ENCODE results near the gene IPPK.

IPPK gene

GRCh38 chr9:92704528-92704927 lies 34.6 kb upstream of the IPPK start:
- no peak overlapping the region for H3K4me3 ChIP-seq (ENCODE audit: control insufficient read depth, low read depth, low read length)
- no peak for TF ChIP-seq CTCF (IDR thresholded peaks at IDR 0.05; ENCODE audit: control insufficient read depth, insufficient read depth, low read depth, low read length, missing control alignments)
- DNase-seq (ENCODE audit: low read depth) = no peak

GRCh38 chr9:92696619-92697018 lies 26.7 kb upstream of the IPPK start:
- no peak for TF ChIP-seq CTCF (IDR thresholded peaks at IDR 0.05; ENCODE audit: control insufficient read depth, insufficient read depth, low read depth, low read length, missing control alignments)
- no peak overlapping the region for H3K4me3 ChIP-seq (ENCODE audit: control insufficient read depth, low read depth, low read length)
- DNase-seq (ENCODE audit: low read depth) = no peak

GRCh38 chr9:92686954-92687353 lies 17.0 kb upstream of the IPPK start:
- peak; percentile 20 for TF ChIP-seq CTCF (IDR thresholded peaks at IDR 0.05; ENCODE audit: control insufficient read depth, insufficient read depth, low read depth, low read length, missing control alignments)
- no peak overlapping the region for H3K4me3 ChIP-seq (ENCODE audit: control insufficient read depth, low read depth, low read length)
- no peak for DNase-seq (ENCODE audit: low read depth)

- DNase-seq (ENCODE audit: low read depth) = no peak
- H3K4me3 ChIP-seq (ENCODE audit: control insufficient read depth, low read depth, low read length) = no peak overlapping the region
- no peak for TF ChIP-seq CTCF (IDR thresholded peaks at IDR 0.05; ENCODE audit: control insufficient read depth, insufficient read depth, low read depth, low read length, missing control alignments)
These were observed 15.1 kb upstream of the IPPK start for GRCh38 chr9:92685022-92685421.

GRCh38 chr9:92682269-92682668 lies 12.3 kb upstream of the IPPK start:
- DNase-seq (ENCODE audit: low read depth) = no peak
- no peak overlapping the region for H3K4me3 ChIP-seq (ENCODE audit: control insufficient read depth, low read depth, low read length)
- TF ChIP-seq CTCF (IDR thresholded peaks at IDR 0.05; ENCODE audit: control insufficient read depth, insufficient read depth, low read depth, low read length, missing control alignments) = no peak

- H3K4me3 ChIP-seq (ENCODE audit: control insufficient read depth, low read depth, low read length) = no peak overlapping the region
- DNase-seq (ENCODE audit: low read depth) = no peak
- TF ChIP-seq CTCF (IDR thresholded peaks at IDR 0.05; ENCODE audit: control insufficient read depth, insufficient read depth, low read depth, low read length, missing control alignments) = no peak
These were observed 10.5 kb upstream of the IPPK start for GRCh38 chr9:92680166-92681119.

All from AG09309 (cell line).